MCF 10A (cell line): ENCODE results near the gene MED13L. TPM values are rescaled to one million over a fixed set of nuclear protein-coding genes. Genes with fewer than 3 reads are reported as not detected.

Source experiments
- BruUV-seq: library from RNA; stranded (reverse); fragments of 400-500 nt; replicated peaks from 2 replicates; lab custom pipeline; 2021; lab: Mats Ljungman, UMichigan
- CTCF ChIA-PET: fragments of 300-600 bp; sonication (Branson Sonifier 250); formaldehyde crosslinking; extraction: SDS; loops from one replicate; lab custom pipeline; 2021; ENCODE audit warnings: antibody characterized with exemption, inconsistent platforms; lab: Yijun Ruan, JAX
- POLR2A ChIA-PET: fragments of 300-600, 350-650 bp; sonication (Branson Sonifier 250); formaldehyde crosslinking; extraction: SDS; loops from one replicate; lab custom pipeline; 2020; ENCODE audit warnings: antibody characterized with exemption, inconsistent platforms; lab: Yijun Ruan, JAX
- DNase-seq: peaks from one replicate; pipeline ENCODE4 v3.0.0-alpha.2; 2018; ENCODE audit not compliant: unreplicated experiment
- H3K27ac Mint-ChIP-seq: one replicate; pipeline ENCODE4 v1.8.0; 2022; ENCODE audit warnings: mild to moderate bottlenecking, low read depth, mixed read lengths; ENCODE audit not compliant: unreplicated experiment
- H3K27me3 Mint-ChIP-seq: one replicate; pipeline ENCODE4 v1.8.0; 2022; ENCODE audit warnings: mixed read lengths; ENCODE audit not compliant: insufficient read depth, unreplicated experiment
- H3K36me3 Mint-ChIP-seq: one replicate; pipeline ENCODE4 v1.8.0; 2022; ENCODE audit warnings: mild to moderate bottlenecking, moderate library complexity, mixed read lengths; ENCODE audit not compliant: insufficient read depth, unreplicated experiment
- H3K4me1 Mint-ChIP-seq: one replicate; pipeline ENCODE4 v1.8.0; 2022; ENCODE audit warnings: mixed read lengths; ENCODE audit not compliant: insufficient read depth, unreplicated experiment
- H3K4me3 Mint-ChIP-seq: one replicate; pipeline ENCODE4 v1.8.0; 2022; ENCODE audit warnings: mild to moderate bottlenecking, moderate library complexity, mixed read lengths; ENCODE audit not compliant: unreplicated experiment
- H3K9me3 Mint-ChIP-seq: one replicate; pipeline ENCODE4 v1.8.0; 2022; ENCODE audit warnings: mixed read lengths; ENCODE audit not compliant: unreplicated experiment
- CTCF ChIP-seq: fragments of 200-600 bp; IDR thresholded peaks from one replicate; pipeline ENCODE4 v1.8.0; 2022; ENCODE audit warnings: antibody characterized with exemption, mild to moderate bottlenecking; ENCODE audit not compliant: unreplicated experiment
- intact Hi-C: fragments of 100-400 bp; cut with micrococcal nuclease; formaldehyde crosslinking; loops from 2 replicates; pipeline ENCODE4 v1.14.1; 2022
- total RNA-seq: library from RNA; stranded (reverse); gene quantifications from 2 replicates; pipeline ENCODE4 v1.2.3, GENCODE V29; 2022

MED13L gene
- total RNA-seq, 1 experiment from 2014 or later, result 91.6 TPM

- no peak overlapping the region for H3K4me3 Mint-ChIP-seq
- no TSS peak for BruUV-seq
- H3K36me3 Mint-ChIP-seq, result no peaks in the 10 kb centered on the region
- ChIA-PET CTCF (interaction anchor here (0.7 kb wide), 1 partner anchor 87 kb away, joined by 3 read pairs; no protein-coding TSS in a partner anchor), POLR2A (no interaction called here)
- DNase-seq, result no peak
- H3K4me1 Mint-ChIP-seq, result peaks cover 30% of the 10 kb centered on the region
- H3K27me3 Mint-ChIP-seq, result no peaks in the 10 kb centered on the region
- no peaks in the 10 kb centered on the region for H3K9me3 Mint-ChIP-seq
- H3K27ac Mint-ChIP-seq, result no peak overlapping the region
- no peak for TF ChIP-seq CTCF
- intact Hi-C loops, result loop anchor here (10.0 kb wide), 1 partner anchor 134 kb away; no protein-coding TSS in a partner anchor
Measured at GRCh38 chr12:116148844-116149243, 128.6 kb downstream of the MED13L start.

GRCh38 chr12:116146386-116146785 lies 131.1 kb downstream of the MED13L start:
- no peak for TF ChIP-seq CTCF
- Mint-ChIP-seq H3K9me3 (no peaks in the 10 kb centered on the region), H3K36me3 (no peaks in the 10 kb centered on the region), H3K27ac (no peak overlapping the region), H3K4me1 (peaks cover 45% of the 10 kb centered on the region), H3K4me3 (no peak overlapping the region), H3K27me3 (no peaks in the 10 kb centered on the region)
- DNase-seq, result no peak
- POLR2A ChIA-PET, result no interaction called here
- CTCF ChIA-PET, result interaction anchor here (0.6 to 1.3 kb wide), 3 partner anchors 14 to 965 kb away, joined by 3 to 10 read pairs (median 3); no protein-coding TSS in a partner anchor
- intact Hi-C loops, result loop anchor here (10.0 kb wide), 1 partner anchor 132 kb away; no protein-coding TSS in a partner anchor
- no TSS peak for BruUV-seq

- H3K27ac Mint-ChIP-seq, result no peak overlapping the region
- no peaks in the 10 kb centered on the region for H3K36me3 Mint-ChIP-seq
- H3K27me3 Mint-ChIP-seq, result no peaks in the 10 kb centered on the region
- DNase-seq, result no peak
- no TSS peak for BruUV-seq
- peaks cover 44% of the 10 kb centered on the region for H3K4me1 Mint-ChIP-seq
- ChIA-PET CTCF (interaction anchor here (0.7 to 1.3 kb wide), 3 partner anchors 74 to 966 kb away, joined by 3 to 10 read pairs (median 3); no protein-coding TSS in a partner anchor), POLR2A (interaction anchor here (0.6 to 0.9 kb wide), 3 partner anchors 19 to 126 kb away, joined by 3 to 4 read pairs (median 3); no protein-coding TSS in a partner anchor)
- no peaks in the 10 kb centered on the region for H3K9me3 Mint-ChIP-seq
- no peak for TF ChIP-seq CTCF
- intact Hi-C loops, result loop anchor here (10.0 kb wide), 1 partner anchor 131 kb away; no protein-coding TSS in a partner anchor
- H3K4me3 Mint-ChIP-seq, result no peak overlapping the region
Measured at GRCh38 chr12:116145451-116145850, 132.0 kb downstream of the MED13L start.

GRCh38 chr12:116144384-116144783 lies 133.1 kb downstream of the MED13L start:
- Mint-ChIP-seq H3K27ac (peak overlapping the region; percentile 86), H3K9me3 (no peaks in the 10 kb centered on the region), H3K4me1 (peaks cover 48% of the 10 kb centered on the region), H3K36me3 (no peaks in the 10 kb centered on the region), H3K27me3 (no peaks in the 10 kb centered on the region), H3K4me3 (no peak overlapping the region)
- intact Hi-C loops, result loop anchor here (5.0 to 10.0 kb wide), 3 partner anchors 77 to 563 kb away; no protein-coding TSS in a partner anchor
- CTCF ChIA-PET, result interaction anchor here (1.1 to 4.1 kb wide), 2 partner anchors 9 to 92 kb away, joined by 3 to 33 read pairs; no protein-coding TSS in a partner anchor
- TF ChIP-seq CTCF, result no peak
- DNase-seq, result no peak
- POLR2A ChIA-PET, result interaction anchor here (0.6 to 1.8 kb wide), 3 partner anchors 15 to 20 kb away, joined by 3 to 5 read pairs (median 4); no protein-coding TSS in a partner anchor
- BruUV-seq, result no TSS peak
